Type B pancreatic cell (in vitro differentiated cells): ENCODE measurements around the gene PICK1. TPM values are rescaled to one million over a fixed set of nuclear protein-coding genes. Genes with fewer than 3 reads are reported as not detected.
"Not testable (repeated sequence)": the region's sequence is repeated elsewhere in the genome, so short reads cannot be mapped to it uniquely, and the experiment has no call there.

Experiments used
- DNase-seq: peaks from one replicate; pipeline ENCODE4 v3.0.0; 2021; ENCODE audit warnings: mixed read lengths; ENCODE audit not compliant: unreplicated experiment; ENCODE audit errors: extremely low spot score
- H3K27ac Mint-ChIP-seq: 2 replicates; pipeline ENCODE4 v1.8.0; 2021; ENCODE audit warnings: mild to moderate bottlenecking, mixed read lengths
- H3K27me3 Mint-ChIP-seq: 2 replicates; pipeline ENCODE4 v1.8.0; 2021; ENCODE audit warnings: mixed read lengths
- H3K36me3 Mint-ChIP-seq: 2 replicates; pipeline ENCODE4 v1.8.0; 2021; ENCODE audit warnings: mixed read lengths
- H3K4me1 Mint-ChIP-seq: one replicate; pipeline ENCODE4 v1.8.0; 2021; ENCODE audit warnings: mixed read lengths; ENCODE audit not compliant: unreplicated experiment
- H3K4me3 Mint-ChIP-seq: 2 replicates; pipeline ENCODE4 v1.8.0; 2021; ENCODE audit warnings: mild to moderate bottlenecking, mixed read lengths
- H3K9me3 Mint-ChIP-seq: 2 replicates; pipeline ENCODE4 v1.8.0; 2021; ENCODE audit warnings: mixed read lengths
- total RNA-seq: library from RNA; stranded (reverse); gene quantifications from 2 replicates; pipeline ENCODE4 v1.2.1, GENCODE V29; 2021; ENCODE audit warnings: low replicate concordance
- TF ChIP-seq, protein P1 (sequence below): fragments of 200-600 bp; sonication (generic); conservative IDR thresholded peaks from 2 replicates; pipeline ENCODE4 v1.5.0; 2021; ENCODE audit warnings: antibody characterized with exemption, mild to moderate bottlenecking

Gene PICK1
- total RNA-seq, 1 donor from 2014 or later, result 45.4 TPM

DNA sequence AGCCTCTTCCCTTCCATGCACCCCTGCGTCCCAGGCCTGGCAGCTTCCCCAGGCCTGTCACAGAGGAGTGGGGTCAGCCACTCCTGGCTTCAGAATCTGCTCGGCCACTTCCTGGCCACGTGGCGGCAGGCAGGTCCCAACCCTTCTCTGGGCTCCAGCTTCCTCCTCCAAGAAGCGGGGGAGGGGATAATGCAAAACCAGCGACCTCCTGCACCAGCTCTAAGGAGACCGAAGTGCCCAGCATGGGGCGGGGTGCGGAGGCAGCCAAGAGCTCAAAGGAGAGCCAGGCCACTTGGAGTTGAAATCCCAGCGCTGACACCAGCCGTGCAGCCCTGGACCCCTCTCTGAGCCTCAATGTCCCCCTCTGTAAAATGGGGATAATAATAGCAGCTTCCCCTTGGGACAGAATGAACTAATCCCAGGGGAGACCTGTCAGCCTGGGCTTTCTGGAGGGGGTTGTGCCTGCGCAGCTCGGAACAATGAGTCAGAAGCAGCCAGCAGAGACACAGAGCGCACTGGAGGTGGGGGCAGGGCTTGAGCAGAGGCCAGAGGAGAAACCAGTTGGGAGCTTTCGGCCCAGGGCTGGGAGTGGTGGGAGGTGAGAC is 22.8 kb upstream of the PICK1 start:
- no peaks in the 10 kb centered on the region for H3K36me3 Mint-ChIP-seq
- no peak overlapping the region for H3K4me3 Mint-ChIP-seq
- no peak for DNase-seq
- H3K27ac Mint-ChIP-seq, result peak overlapping the region; percentile 72
- no peaks in the 10 kb centered on the region for H3K9me3 Mint-ChIP-seq
- peaks cover under 1% of the 10 kb centered on the region for H3K27me3 Mint-ChIP-seq
- TF ChIP-seq, protein P1, sequence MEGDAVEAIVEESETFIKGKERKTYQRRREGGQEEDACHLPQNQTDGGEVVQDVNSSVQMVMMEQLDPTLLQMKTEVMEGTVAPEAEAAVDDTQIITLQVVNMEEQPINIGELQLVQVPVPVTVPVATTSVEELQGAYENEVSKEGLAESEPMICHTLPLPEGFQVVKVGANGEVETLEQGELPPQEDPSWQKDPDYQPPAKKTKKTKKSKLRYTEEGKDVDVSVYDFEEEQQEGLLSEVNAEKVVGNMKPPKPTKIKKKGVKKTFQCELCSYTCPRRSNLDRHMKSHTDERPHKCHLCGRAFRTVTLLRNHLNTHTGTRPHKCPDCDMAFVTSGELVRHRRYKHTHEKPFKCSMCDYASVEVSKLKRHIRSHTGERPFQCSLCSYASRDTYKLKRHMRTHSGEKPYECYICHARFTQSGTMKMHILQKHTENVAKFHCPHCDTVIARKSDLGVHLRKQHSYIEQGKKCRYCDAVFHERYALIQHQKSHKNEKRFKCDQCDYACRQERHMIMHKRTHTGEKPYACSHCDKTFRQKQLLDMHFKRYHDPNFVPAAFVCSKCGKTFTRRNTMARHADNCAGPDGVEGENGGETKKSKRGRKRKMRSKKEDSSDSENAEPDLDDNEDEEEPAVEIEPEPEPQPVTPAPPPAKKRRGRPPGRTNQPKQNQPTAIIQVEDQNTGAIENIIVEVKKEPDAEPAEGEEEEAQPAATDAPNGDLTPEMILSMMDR, result no peak
- H3K4me1 Mint-ChIP-seq, result peaks cover 46% of the 10 kb centered on the region

DNA sequence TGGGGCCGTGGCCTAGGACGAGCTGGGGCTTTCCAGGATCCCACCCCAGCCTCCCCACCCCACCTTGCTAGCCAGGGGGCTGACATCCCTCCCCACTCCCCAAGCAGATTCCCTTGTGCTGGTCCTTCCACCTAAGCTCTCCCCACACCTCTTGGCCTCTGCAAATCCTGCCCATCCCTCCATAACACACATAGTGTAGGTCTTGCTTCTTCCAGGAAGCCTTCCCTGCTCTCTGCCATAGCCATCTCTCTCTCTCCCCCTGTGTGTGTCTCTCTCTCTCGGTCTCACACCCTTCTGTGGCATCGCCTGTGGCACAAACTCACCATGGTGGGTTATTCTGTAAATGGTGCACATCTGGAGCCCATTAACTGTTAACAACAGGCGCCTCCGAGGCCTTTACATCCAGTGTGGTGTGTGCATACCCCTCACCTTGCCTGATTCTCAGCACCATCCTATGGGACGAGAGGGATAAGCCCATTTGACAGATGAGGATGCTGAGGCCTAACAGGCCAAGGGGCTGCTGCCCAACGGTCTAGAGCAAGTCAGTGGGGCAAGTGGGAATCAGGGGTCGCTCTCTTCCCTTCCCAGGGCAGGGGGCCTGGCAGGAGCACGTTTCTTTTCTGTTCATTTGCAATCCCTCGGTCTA is 22.2 kb upstream of the PICK1 start:
- H3K27ac Mint-ChIP-seq, result no peak overlapping the region

DNA sequence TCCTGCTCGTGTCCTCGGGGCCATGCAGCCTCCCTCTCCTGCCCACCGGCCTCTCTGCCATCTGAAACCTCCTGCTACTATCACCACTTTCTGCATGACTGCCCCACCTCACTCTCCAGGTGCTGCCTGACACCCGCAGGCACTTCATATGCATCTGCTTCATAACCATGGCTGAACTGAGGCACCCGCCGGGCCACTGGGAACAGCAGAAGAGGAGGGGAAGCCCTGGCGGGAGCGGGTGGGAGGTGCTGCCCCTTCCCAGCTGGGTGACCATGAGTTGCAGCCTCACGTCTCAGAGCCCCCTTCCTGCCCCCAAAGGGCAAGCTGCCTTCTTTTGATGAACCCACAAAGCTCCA is 21.7 kb upstream of the PICK1 start:
- H3K4me1 Mint-ChIP-seq, result peaks cover 40% of the 10 kb centered on the region

More for the DNA sequence above, 22.2 kb upstream of the PICK1 start:
- DNase-seq, result no peak
- H3K27me3 Mint-ChIP-seq, result no peaks in the 10 kb centered on the region
- no peaks in the 10 kb centered on the region for H3K36me3 Mint-ChIP-seq
- TF ChIP-seq, protein P1, result no peak
- peaks cover 40% of the 10 kb centered on the region for H3K4me1 Mint-ChIP-seq
- H3K9me3 Mint-ChIP-seq, result no peaks in the 10 kb centered on the region
- H3K4me3 Mint-ChIP-seq, result no peak overlapping the region

DNA sequence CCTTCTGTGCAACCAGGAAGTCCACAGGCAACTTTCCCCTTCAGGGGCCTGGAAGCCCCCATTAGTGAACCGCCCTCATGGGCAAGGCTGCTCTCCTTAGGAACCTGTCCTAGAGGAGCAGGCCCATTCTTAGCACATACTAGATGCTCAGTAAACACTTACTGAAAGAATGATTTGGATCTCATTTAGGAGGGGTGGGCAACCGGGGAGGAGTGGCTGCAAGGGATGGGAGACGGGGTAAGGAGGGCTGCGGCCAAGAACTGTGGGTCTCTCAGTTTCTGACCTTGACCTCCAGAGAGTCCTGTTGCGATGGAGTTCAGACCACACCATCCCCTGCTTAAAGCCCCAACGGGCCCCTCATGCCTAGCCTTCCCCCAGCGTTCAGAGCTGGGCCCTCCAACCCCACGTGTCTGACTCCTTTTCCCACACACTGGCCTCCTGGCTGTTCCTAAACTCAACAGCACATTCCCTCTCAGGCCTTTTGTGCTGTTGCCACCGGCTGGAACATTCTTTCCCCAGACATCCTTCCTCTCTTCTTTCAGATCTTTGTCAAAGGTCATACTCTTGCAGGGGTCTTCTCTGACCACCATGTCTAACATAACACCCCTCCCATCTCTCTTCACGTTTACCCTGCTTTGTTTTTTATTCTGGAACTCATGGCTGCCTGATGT is 20.7 kb upstream of the PICK1 start:
- Mint-ChIP-seq H3K9me3 (no peaks in the 10 kb centered on the region), H3K36me3 (no peaks in the 10 kb centered on the region), H3K4me3 (no peak overlapping the region), H3K27me3 (peaks cover 3% of the 10 kb centered on the region), H3K4me1 (peaks cover 33% of the 10 kb centered on the region), H3K27ac (no peak overlapping the region)
- DNase-seq, result no peak
- TF ChIP-seq, protein P1, result no peak

More for the DNA sequence above, 21.7 kb upstream of the PICK1 start:
- H3K9me3 Mint-ChIP-seq, result no peaks in the 10 kb centered on the region
- H3K36me3 Mint-ChIP-seq, result no peaks in the 10 kb centered on the region
- TF ChIP-seq, protein P1, result no peak
- H3K27ac Mint-ChIP-seq, result no peak overlapping the region
- no peak for DNase-seq
- H3K4me3 Mint-ChIP-seq, result no peak overlapping the region
- H3K27me3 Mint-ChIP-seq, result no peaks in the 10 kb centered on the region

DNA sequence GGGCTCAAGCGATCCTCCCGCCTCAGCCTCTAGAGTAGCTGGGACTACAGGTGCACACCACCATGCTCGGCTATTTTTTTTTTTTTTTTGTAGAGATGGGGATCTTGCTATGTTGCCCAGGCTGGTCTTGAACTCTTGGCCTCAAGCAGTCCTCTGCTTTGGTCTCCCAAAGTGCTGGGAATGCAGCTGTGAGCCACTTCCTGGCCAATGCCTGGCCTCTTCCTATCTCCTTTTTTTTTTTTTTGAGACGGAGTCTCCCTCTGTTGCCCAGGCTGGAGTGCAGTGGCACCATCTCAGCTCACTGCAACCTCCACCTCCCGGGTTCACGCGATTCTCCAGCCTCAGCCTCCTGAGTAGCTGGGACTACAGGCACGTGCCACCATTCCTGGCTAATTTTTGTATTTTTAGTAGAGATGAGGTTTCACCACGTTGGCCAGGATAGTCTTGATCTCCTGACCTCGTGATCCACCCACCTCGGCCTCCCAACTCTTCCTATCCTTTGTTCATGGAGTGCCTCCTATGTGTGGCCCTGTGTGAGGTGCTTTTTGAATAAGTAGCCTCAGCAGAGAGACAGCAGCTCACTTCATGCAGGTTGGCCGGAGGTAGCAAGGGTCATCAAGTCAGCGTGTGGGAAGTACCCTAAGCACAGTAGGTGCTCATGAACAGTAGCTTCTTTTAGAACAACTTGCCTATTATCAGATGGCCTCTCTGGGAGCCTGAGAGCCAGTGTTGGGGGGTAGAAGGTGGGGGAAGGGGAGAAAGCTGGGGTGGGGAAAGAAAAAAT is 19.6 kb upstream of the PICK1 start:
- H3K4me3 Mint-ChIP-seq, DNase-seq, H3K27me3 Mint-ChIP-seq, H3K27ac Mint-ChIP-seq, H3K36me3 Mint-ChIP-seq, H3K9me3 Mint-ChIP-seq: not testable (repeated sequence)
- H3K4me1 Mint-ChIP-seq, result peaks cover 26% of the 10 kb centered on the region
